Fibroblast of mammary gland (primary cell): Measurements from ENCODE around the gene MCAT.

Experiments
- DNase-seq: peaks from one replicate; pipeline ENCODE4 v3.0.0-alpha.2; 2010; ENCODE audit warnings: low read depth
- H3K4me3 ChIP-seq: 2 replicates; pipeline ENCODE4 v1.5.1; 2011; ENCODE audit warnings: low read depth, mild to moderate bottlenecking, low read length, moderate library complexity; ENCODE audit not compliant: control insufficient read depth
- TF ChIP-seq, protein P1 (sequence below): conservative IDR thresholded peaks from 2 replicates; pipeline ENCODE4 v1.5.1; 2011; ENCODE audit warnings: low read depth, low read length, inconsistent platforms; ENCODE audit not compliant: control insufficient read depth, insufficient read depth

Gene MCAT

DNA sequence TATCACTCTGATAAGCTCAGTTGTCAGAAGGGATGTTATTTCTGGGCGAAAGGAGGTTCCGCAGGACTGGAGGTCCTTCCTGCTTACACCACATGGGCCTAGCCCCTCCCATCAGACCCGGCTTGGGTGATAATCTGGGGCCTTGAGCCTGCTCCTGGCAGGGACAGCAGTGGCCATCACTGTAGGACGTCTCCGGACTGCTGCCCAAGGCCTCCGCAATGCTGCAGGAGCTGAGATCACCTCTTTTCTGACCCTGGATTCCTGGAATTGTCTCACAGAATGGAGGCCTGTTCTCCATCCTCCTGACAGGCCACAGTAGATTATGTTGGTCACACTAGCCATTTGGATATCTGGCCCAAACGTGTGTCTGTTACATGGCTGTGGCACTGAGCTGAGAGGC is 41.9 kb downstream of the MCAT start:
- H3K4me3 ChIP-seq: no peak overlapping the region
- DNase-seq: no peak
- TF ChIP-seq, protein P1, sequence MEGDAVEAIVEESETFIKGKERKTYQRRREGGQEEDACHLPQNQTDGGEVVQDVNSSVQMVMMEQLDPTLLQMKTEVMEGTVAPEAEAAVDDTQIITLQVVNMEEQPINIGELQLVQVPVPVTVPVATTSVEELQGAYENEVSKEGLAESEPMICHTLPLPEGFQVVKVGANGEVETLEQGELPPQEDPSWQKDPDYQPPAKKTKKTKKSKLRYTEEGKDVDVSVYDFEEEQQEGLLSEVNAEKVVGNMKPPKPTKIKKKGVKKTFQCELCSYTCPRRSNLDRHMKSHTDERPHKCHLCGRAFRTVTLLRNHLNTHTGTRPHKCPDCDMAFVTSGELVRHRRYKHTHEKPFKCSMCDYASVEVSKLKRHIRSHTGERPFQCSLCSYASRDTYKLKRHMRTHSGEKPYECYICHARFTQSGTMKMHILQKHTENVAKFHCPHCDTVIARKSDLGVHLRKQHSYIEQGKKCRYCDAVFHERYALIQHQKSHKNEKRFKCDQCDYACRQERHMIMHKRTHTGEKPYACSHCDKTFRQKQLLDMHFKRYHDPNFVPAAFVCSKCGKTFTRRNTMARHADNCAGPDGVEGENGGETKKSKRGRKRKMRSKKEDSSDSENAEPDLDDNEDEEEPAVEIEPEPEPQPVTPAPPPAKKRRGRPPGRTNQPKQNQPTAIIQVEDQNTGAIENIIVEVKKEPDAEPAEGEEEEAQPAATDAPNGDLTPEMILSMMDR: no peak

DNA sequence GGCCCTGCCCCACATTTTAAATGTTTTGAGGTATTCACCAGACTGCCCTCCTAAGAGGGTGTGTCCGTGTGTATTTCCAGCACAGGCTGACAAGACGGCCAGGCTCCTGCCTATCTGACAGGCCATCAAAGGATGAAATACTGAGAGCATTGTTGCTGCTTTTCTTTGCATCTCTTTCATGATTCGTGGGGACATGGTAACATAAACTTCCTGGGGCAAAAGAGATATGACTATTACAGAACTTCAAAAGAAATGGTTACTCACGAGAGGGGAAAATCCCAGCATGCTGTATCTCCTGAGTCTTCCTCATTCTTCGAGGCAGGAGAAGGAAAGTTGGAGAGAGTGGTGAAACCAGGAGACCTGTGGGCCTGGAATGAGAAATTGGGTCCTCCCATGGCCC is 43.0 kb downstream of the MCAT start:
- no peak overlapping the region for H3K4me3 ChIP-seq
- no peak for DNase-seq
- TF ChIP-seq, protein P1: no peak

GRCh38 chr22:43099095-43099494 is 44.1 kb downstream of the MCAT start:
- TF ChIP-seq, protein P1: no peak
- no peak overlapping the region for H3K4me3 ChIP-seq
- DNase-seq: no peak

- TF ChIP-seq, protein P1: no peak
- no peak overlapping the region for H3K4me3 ChIP-seq
- DNase-seq: no peak
Measured at GRCh38 chr22:43098356-43098755, 44.8 kb downstream of the MCAT start.

DNA sequence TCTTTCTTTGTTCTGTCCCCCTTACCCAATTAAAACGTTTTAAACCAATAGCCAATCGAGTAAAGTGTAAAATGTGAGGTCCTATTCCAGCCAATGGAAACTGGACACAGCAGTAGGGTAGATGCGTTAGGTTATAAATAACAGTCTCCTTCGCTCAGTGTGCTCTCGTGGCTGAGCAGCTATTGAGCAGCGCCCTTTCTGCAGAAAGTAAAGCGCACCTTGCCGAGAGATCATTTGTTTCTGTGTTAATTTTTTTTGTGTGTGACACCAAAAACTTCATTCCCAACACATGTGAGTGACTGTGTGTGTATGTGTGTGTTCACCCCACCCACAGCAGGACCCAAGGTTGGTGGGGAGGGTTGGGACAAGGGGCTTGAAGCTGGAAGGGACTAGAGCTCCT is 46.8 kb downstream of the MCAT start:
- TF ChIP-seq, protein P1: no peak
- no peak overlapping the region for H3K4me3 ChIP-seq
- no peak for DNase-seq

DNA sequence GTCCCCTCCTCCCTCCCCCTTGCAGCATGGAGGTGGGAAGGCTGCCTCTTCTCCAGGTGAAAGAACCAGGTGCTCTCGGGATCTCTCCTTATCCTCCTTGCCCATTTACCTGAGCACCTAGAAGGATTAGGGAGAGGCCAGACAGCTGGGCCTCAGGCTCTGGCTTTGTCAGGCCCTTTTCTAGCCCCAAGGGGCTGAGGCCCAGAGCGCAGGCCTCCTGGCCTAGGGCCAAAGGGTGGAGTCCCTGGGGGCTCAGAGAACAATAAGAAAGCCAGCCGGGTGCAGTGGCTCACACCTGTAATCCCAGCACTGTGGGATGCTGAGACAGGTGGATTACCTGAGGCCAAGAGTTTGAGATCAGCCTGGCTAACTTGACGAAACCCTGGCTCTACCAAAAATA is 48.6 kb downstream of the MCAT start:
- H3K4me3 ChIP-seq: no peak overlapping the region
- no peak for DNase-seq
- TF ChIP-seq, protein P1: no peak

DNA sequence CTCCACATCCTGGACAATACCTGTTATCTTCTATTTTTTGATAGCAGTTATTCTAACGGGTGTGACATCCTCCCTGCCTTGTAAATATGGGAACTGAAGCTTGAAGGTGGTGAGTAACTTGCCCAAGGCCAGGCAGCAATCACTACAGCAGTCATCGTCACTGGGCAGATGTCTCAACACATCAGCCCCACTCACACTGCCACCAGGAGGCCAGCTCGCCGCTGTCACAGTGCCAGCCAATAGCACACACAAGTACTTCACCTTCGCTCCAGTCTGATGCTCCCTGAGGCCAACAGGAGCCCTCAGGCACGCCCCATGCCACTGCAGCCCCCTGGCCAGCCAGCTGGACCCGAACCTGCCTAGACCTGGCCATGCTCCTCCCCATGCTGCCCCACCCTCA is 49.1 kb downstream of the MCAT start:
- no peak overlapping the region for H3K4me3 ChIP-seq

More for the DNA sequence above, 49.1 kb downstream of the MCAT start:
- TF ChIP-seq, protein P1: no peak
- no peak for DNase-seq
